Testis (tissue), 3 donors: Measurements from ENCODE around the gene CACNA1D. TPM values are rescaled to one million over a fixed set of nuclear protein-coding genes. Genes with fewer than 3 reads are reported as not detected.

Source experiments
- DNase-seq: peaks from one replicate; pipeline ENCODE4 v3.0.0-alpha.2; 2019
- H3K27ac ChIP-seq, 2 donors: fragments of 200-600 bp; sonication (generic); one replicate each; pipeline ENCODE4 v1.5.1; 2019
- H3K27me3 ChIP-seq: fragments of 200-600 bp; sonication (generic); one replicate; pipeline ENCODE4 v1.5.1; 2019
- H3K36me3 ChIP-seq: fragments of 200-600 bp; sonication (generic); one replicate; pipeline ENCODE4 v1.5.1; 2017; ENCODE audit warnings: low read depth; ENCODE audit errors: missing control alignments
- H3K4me1 ChIP-seq: fragments of 200-600 bp; sonication (generic); one replicate; pipeline ENCODE4 v1.5.1; 2019
- H3K4me3 ChIP-seq, 2 donors: fragments of 200-600 bp; sonication (generic); one replicate each; pipeline ENCODE4 v1.5.1; 2017 to 2019
- H3K9me3 ChIP-seq: fragments of 200-600 bp; sonication (generic); one replicate; pipeline ENCODE4 v1.5.1; 2017
- CTCF ChIP-seq, 3 experiments: fragments of 450-650 bp in 2 of 3; fragments of 200-600 bp in 1 of 3; sonication (generic) in 1 of 3; IDR thresholded peaks; one replicate each; pipeline ENCODE4 v1.5.1; 2016 to 2019; ENCODE audit warnings: antibody characterized with exemption in 3 of 3, mild to moderate bottlenecking in 2 of 3, moderate library complexity in 1 of 3
- POLR2A ChIP-seq: fragments of 450-650 bp; IDR thresholded peaks from one replicate; pipeline ENCODE4 v1.6.1; 2017; ENCODE audit warnings: antibody characterized with exemption, mild to moderate bottlenecking, moderate library complexity
- WGBS, 2 donors: methylation state at CpG; one replicate each; pipeline ENCODE4 v1.1.5; 2018; 5-methylcytosine and 5-hydroxymethylcytosine counted together
- intact Hi-C: fragments of 100-400 bp; cut with DNase I; formaldehyde crosslinking; loops from one replicate; pipeline ENCODE4 v1.15.1; 2023; ENCODE audit warnings: low total_unique reads
- polyA plus RNA-seq: library from polyadenylated mRNA; stranded (reverse); fragments of 350-450 nt; fragmentation: Illumina TruSeq; extraction: RNeasy Lipid Tissue Mini Kit (QIAGEN cat#74804); gene quantifications from one replicate; pipeline ENCODE4 v1.2.3, GENCODE V29; 2014; ENCODE audit warnings: low read depth, low replicate concordance; ENCODE audit not compliant: insufficient read depth
- total RNA-seq, 2 donors: library from RNA; depleted of rRNA; stranded (reverse); fragments of >200 nt; gene quantifications; one replicate each; pipeline ENCODE4 v1.2.3, GENCODE V29; 2016

Gene CACNA1D
- total and polyA plus RNA-seq, 3 donors from 2014 or later, result 8.0 to 39.0 (median 37.6) TPM

- Histone ChIP-seq H3K4me3 (no peak overlapping the region), H3K9me3 (no peaks in the 10 kb centered on the region)
Observed at GRCh38 chr3:53509494-53509893, 15.1 kb downstream of the CACNA1D start.

GRCh38 chr3:53510508-53510907, 16.1 kb downstream of the CACNA1D start:
- Histone ChIP-seq H3K4me3 (no peak overlapping the region), H3K4me1 (no peaks in the 10 kb centered on the region), H3K27ac (no peak overlapping the region), H3K9me3 (no peaks in the 10 kb centered on the region), H3K36me3 (no peaks in the 10 kb centered on the region), H3K27me3 (no peaks in the 10 kb centered on the region)
- TF ChIP-seq POLR2A (no peak), CTCF (IDR thresholded peaks at IDR 0.05) (no peak)
- no peak for DNase-seq
- 81 to 85% methylated on average over 3 of the region's 3 CpGs for WGBS, 2 donors
- intact Hi-C loops, result no loop called here

More at GRCh38 chr3:53509494-53509893, 15.1 kb downstream of the CACNA1D start:
- TF ChIP-seq POLR2A, result no peak
- TF ChIP-seq CTCF (IDR thresholded peaks at IDR 0.05), result no peak
- no peak for DNase-seq
- Histone ChIP-seq H3K27me3 (no peaks in the 10 kb centered on the region), H3K27ac (no peak overlapping the region), H3K4me1 (no peaks in the 10 kb centered on the region), H3K36me3 (no peaks in the 10 kb centered on the region)
- intact Hi-C loops, result no loop called here
- WGBS, 2 donors, result 72 to 86% methylated on average over 9 of the region's 9 CpGs

GRCh38 chr3:53511246-53511645, 16.8 kb downstream of the CACNA1D start:
- no peaks in the 10 kb centered on the region for H3K27me3 ChIP-seq
- DNase-seq, result no peak
- WGBS, 2 donors, result 90 to 94% methylated on average over 13 of the region's 13 CpGs

DNA sequence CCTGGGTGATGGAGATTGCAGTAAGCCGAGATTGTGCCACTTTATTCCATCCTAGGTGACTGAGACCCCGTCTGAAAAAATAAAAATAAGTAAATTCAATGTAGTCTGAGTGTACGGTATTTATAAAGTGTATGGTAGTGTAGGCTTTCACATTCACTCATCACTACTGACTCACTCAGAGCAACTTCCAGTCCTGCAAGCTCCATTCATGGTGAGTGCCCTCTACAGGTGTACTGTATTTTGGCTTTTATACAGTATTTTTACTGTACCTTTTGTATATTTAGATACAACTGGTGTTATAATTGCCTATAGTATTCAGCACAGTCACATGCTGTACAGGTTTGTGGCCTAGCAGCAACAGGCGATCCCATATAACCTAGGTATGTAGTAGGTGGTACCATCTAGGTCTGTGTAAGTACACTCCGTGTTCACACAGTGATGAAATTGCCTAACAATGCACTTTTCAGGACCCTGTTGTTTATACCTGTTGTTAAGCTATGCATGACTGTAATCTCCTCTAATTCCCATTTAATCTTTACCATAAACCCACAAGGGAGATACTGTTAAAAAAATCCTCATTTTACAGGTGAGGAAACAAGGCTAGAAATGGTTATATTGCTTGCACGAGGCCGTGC, 19.3 kb downstream of the CACNA1D start:
- 91 to 95% methylated on average over 7 of the region's 7 CpGs for WGBS, 2 donors
- Histone ChIP-seq H3K9me3 (no peaks in the 10 kb centered on the region), H3K27ac (no peak overlapping the region), H3K4me1 (peaks cover 2% of the 10 kb centered on the region), H3K4me3 (no peak overlapping the region), H3K27me3 (no peaks in the 10 kb centered on the region), H3K36me3 (no peaks in the 10 kb centered on the region)
- DNase-seq, result no peak
- intact Hi-C loops, result no loop called here
- no peak for TF ChIP-seq POLR2A
- no peak for TF ChIP-seq CTCF (IDR thresholded peaks at IDR 0.05)

More at GRCh38 chr3:53511246-53511645, 16.8 kb downstream of the CACNA1D start:
- intact Hi-C loops, result no loop called here
- TF ChIP-seq CTCF (IDR thresholded peaks at IDR 0.05) (no peak), POLR2A (no peak)
- Histone ChIP-seq H3K36me3 (no peaks in the 10 kb centered on the region), H3K4me3 (no peak overlapping the region), H3K4me1 (no peaks in the 10 kb centered on the region), H3K27ac (no peak overlapping the region), H3K9me3 (no peaks in the 10 kb centered on the region)

GRCh38 chr3:53516339-53516738, 21.9 kb downstream of the CACNA1D start:
- Histone ChIP-seq H3K9me3 (no peaks in the 10 kb centered on the region), H3K4me1 (peaks cover 9% of the 10 kb centered on the region), H3K36me3 (no peaks in the 10 kb centered on the region), H3K4me3 (no peak overlapping the region), H3K27ac (no peak overlapping the region), H3K27me3 (no peaks in the 10 kb centered on the region)
- intact Hi-C loops, result no loop called here
- TF ChIP-seq POLR2A (no peak), CTCF (IDR thresholded peaks at IDR 0.05) (no peak)
- WGBS, 2 donors, result 83 to 93% methylated on average over 4 to 5 of the region's 5 CpGs
- DNase-seq, result no peak
